HG03442 (cell line): ENCODE data around the gene SUSD4.

Experiments used
- ATAC-seq: cut with Tn5 transposase; IDR thresholded peaks from one replicate; pipeline ENCODE4 v1.9.1; 2021; ENCODE audit warnings: mild to moderate bottlenecking, moderate library complexity; ENCODE audit not compliant: unreplicated experiment

SUSD4 gene

GRCh38 chr1:223331301-223331700, 32.7 kb downstream of the SUSD4 start:
- ATAC-seq, result no peak

GRCh38 chr1:223330466-223330865, 33.5 kb downstream of the SUSD4 start:
- ATAC-seq, result no peak

- no peak for ATAC-seq
Observed at GRCh38 chr1:223329664-223330415, 34.1 kb downstream of the SUSD4 start.

GRCh38 chr1:223329252-223329651, 34.7 kb downstream of the SUSD4 start:
- no peak for ATAC-seq

- ATAC-seq, result no peak
Observed at GRCh38 chr1:223328566-223328965, 35.4 kb downstream of the SUSD4 start.

GRCh38 chr1:223326776-223327175, 37.2 kb downstream of the SUSD4 start:
- no peak for ATAC-seq

GRCh38 chr1:223323491-223324484, 40.2 kb downstream of the SUSD4 start:
- no peak for ATAC-seq

GRCh38 chr1:223322868-223323267, 41.1 kb downstream of the SUSD4 start:
- no peak for ATAC-seq

GRCh38 chr1:223320959-223321358, 43.0 kb downstream of the SUSD4 start:
- no peak for ATAC-seq

- ATAC-seq, result no peak
Observed at GRCh38 chr1:223319905-223320580, 43.9 kb downstream of the SUSD4 start.

GRCh38 chr1:223319398-223319797, 44.6 kb downstream of the SUSD4 start:
- no peak for ATAC-seq

GRCh38 chr1:223316082-223316481, 47.9 kb downstream of the SUSD4 start:
- no peak for ATAC-seq

- no peak for ATAC-seq
Observed at GRCh38 chr1:223315665-223316064, 48.3 kb downstream of the SUSD4 start.

GRCh38 chr1:223313415-223313754, 50.6 kb downstream of the SUSD4 start:
- no peak for ATAC-seq

GRCh38 chr1:223312705-223313414, 51.1 kb downstream of the SUSD4 start:
- no peak for ATAC-seq

- no peak for ATAC-seq
Observed at GRCh38 chr1:223312273-223312672, 51.7 kb downstream of the SUSD4 start.

GRCh38 chr1:223311826-223312225, 52.1 kb downstream of the SUSD4 start:
- ATAC-seq, result no peak

GRCh38 chr1:223308136-223308535, 55.8 kb downstream of the SUSD4 start:
- no peak for ATAC-seq

- ATAC-seq, result no peak
Observed at GRCh38 chr1:223307544-223307943, 56.4 kb downstream of the SUSD4 start.

GRCh38 chr1:223304931-223305330, 59.0 kb downstream of the SUSD4 start:
- ATAC-seq, result no peak

GRCh38 chr1:223301371-223301770, 62.6 kb downstream of the SUSD4 start:
- no peak for ATAC-seq
